Urinary bladder (tissue), 4 donors: ENCODE results near the gene PTPRD. TPM values are rescaled to one million over a fixed set of nuclear protein-coding genes. Genes with fewer than 3 reads are reported as not detected.

Source experiments
- DNase-seq: peaks from one replicate; pipeline ENCODE4 v3.0.0-alpha.2; 2015; ENCODE audit errors: extremely low spot score
- H3K27ac ChIP-seq: one replicate; pipeline ENCODE4 v1.5.1; 2013; ENCODE audit warnings: low read depth, mild to moderate bottlenecking, moderate library complexity
- H3K36me3 ChIP-seq: one replicate; pipeline ENCODE4 v1.6.1; 2013; ENCODE audit warnings: mild to moderate bottlenecking, moderate library complexity; ENCODE audit not compliant: insufficient read depth
- H3K4me1 ChIP-seq: one replicate; pipeline ENCODE4 v1.6.1; 2013; ENCODE audit warnings: mild to moderate bottlenecking, moderate library complexity; ENCODE audit not compliant: insufficient read depth
- H3K4me3 ChIP-seq: one replicate; pipeline ENCODE4 v1.5.1; 2013; ENCODE audit warnings: low read depth, low read length
- WGBS: extraction: QIAGEN DNeasy Blood & Tissue Kit; methylation state at CpG from one replicate; pipeline ENCODE4 v1.1.7; 2013; 5-methylcytosine and 5-hydroxymethylcytosine counted together
- polyA plus RNA-seq: library from polyadenylated mRNA; stranded (reverse); fragments of 200-250 nt; gene quantifications from one replicate; pipeline ENCODE4 v1.2.3, GENCODE V29; 2013
- total RNA-seq: library from RNA; depleted of rRNA; stranded (reverse); fragments of >200 nt; gene quantifications from one replicate; pipeline ENCODE4 v1.2.3, GENCODE V29; 2014
- donor health status: healthy with polysubstance abuse.
- donor health status: healthy.

Gene PTPRD
- total and polyA plus RNA-seq, 2 donors: 7.3 to 210 TPM

DNA sequence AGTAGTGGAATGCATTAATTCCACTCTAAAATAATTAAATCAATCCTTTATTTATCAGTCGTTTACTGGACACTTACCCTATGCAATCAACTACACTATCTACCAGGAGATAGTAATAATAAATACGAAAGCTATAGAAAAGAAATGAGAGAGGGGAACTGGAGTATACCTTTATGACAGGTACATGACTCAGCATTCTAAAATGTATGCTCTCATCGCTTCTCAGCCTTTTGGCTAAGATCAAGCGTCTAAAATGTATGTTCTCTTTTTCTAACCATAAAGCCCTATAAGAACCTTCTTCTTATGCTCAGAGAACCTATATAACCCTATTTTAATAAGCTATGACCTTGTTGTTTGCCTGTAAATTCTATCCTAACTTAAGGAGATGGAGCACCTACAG lies 2059.4 kb downstream of the PTPRD start:
- no peaks in the 10 kb centered on the region for H3K36me3 ChIP-seq
- H3K27ac ChIP-seq: no peak overlapping the region
- no peak for DNase-seq
- WGBS: 88% methylated on average over 4 of the region's 4 CpGs
- no peak overlapping the region for H3K4me3 ChIP-seq
- H3K4me1 ChIP-seq: no peaks in the 10 kb centered on the region

DNA sequence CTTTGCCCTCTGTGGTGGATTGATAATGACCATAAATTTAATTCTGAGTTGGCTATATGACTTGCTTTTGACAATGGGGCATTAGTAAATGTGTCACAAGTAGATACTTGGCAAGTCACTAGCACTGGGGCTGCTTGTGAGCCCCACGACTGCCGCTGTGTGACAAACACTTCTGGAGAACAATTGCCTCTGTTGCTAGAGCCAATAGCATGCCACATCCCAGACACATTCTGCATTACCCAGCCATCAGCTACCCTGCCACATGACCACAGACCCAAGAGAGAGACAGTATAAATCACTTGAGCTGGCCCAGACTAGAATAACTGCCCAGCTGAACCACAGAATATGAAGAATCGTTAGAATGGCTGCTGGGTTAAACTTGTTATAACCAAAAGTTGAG lies 2060.1 kb downstream of the PTPRD start:
- no peak overlapping the region for H3K27ac ChIP-seq
- H3K4me1 ChIP-seq: no peaks in the 10 kb centered on the region
- H3K36me3 ChIP-seq: no peaks in the 10 kb centered on the region
- no peak overlapping the region for H3K4me3 ChIP-seq
- WGBS: 89% methylated on average over 3 of the region's 3 CpGs
- DNase-seq: no peak

GRCh38 chr9:8549214-8549613 lies 2063.6 kb downstream of the PTPRD start:
- H3K27ac ChIP-seq: no peak overlapping the region
- DNase-seq: no peak
- no peaks in the 10 kb centered on the region for H3K4me1 ChIP-seq
- no peaks in the 10 kb centered on the region for H3K36me3 ChIP-seq
- 78% methylated on average over 1 of the region's 1 CpG for WGBS
- H3K4me3 ChIP-seq: no peak overlapping the region

GRCh38 chr9:8543219-8543618 lies 2069.6 kb downstream of the PTPRD start:
- WGBS: 52% methylated on average over 2 of the region's 2 CpGs
- H3K27ac ChIP-seq: no peak overlapping the region
- no peaks in the 10 kb centered on the region for H3K4me1 ChIP-seq
- H3K36me3 ChIP-seq: no peaks in the 10 kb centered on the region
- no peak overlapping the region for H3K4me3 ChIP-seq
- DNase-seq: no peak

- Histone ChIP-seq H3K4me1 (no peaks in the 10 kb centered on the region), H3K4me3 (no peak overlapping the region), H3K36me3 (no peaks in the 10 kb centered on the region), H3K27ac (no peak overlapping the region)
- 59% methylated on average over 4 of the region's 4 CpGs for WGBS
- no peak for DNase-seq
Measured at GRCh38 chr9:8542537-8542936, 2070.3 kb downstream of the PTPRD start.

DNA sequence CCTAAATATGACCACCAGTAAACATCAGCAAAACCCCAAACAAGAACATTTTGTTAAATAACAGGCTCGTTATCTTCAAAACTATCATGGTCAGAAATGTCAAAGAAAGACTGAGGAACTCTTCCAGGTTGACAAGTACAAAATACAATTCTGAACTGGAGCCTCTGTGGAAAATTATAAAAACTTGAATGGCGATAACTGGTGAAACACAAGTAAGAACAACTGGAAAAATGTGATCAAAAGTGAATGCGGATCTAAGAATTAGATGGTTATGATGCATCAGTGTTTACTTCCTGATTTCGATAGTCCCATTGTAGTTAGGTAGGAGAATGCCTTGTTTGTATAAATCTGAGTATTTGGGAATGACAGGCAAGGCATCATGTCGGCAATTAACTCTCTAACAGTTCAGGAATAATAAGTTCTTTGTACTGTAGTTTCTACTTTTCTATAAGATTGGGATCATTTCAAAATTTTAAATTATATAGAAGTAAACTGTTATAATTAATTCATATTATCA lies 2073.1 kb downstream of the PTPRD start:
- Histone ChIP-seq H3K4me3 (no peak overlapping the region), H3K4me1 (no peaks in the 10 kb centered on the region), H3K27ac (no peak overlapping the region), H3K36me3 (no peaks in the 10 kb centered on the region)
- 88% methylated on average over 5 of the region's 5 CpGs for WGBS
- DNase-seq: no peak

- WGBS: 93% methylated on average over 2 of the region's 2 CpGs
Measured at GRCh38 chr9:8536845-8537244, 2076.0 kb downstream of the PTPRD start.

GRCh38 chr9:8534828-8535227 lies 2078.0 kb downstream of the PTPRD start:
- Histone ChIP-seq H3K27ac (no peak overlapping the region), H3K4me3 (no peak overlapping the region), H3K4me1 (no peaks in the 10 kb centered on the region), H3K36me3 (no peaks in the 10 kb centered on the region)
- DNase-seq: no peak
- WGBS: 90% methylated on average over 1 of the region's 1 CpG

More at GRCh38 chr9:8536845-8537244, 2076.0 kb downstream of the PTPRD start:
- DNase-seq: no peak
- Histone ChIP-seq H3K27ac (no peak overlapping the region), H3K4me1 (no peaks in the 10 kb centered on the region), H3K36me3 (no peaks in the 10 kb centered on the region), H3K4me3 (no peak overlapping the region)

DNA sequence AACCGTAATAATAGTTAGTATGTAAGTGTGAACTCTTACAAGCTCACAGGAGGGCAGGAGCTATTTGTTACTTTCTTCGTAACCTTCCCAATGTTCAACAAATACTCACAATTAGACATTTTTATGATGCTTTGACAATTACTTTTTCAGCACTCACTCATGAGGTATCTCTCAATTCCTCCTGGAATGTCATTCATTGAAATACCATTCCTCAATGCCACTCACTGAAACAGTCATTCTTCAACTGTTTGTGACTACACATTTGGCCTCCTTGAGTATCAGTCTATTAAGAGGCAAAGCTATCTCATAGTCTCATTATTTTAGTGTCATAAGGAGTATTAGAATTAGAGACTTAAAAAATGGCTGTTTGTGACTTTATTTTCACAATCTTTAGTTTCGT lies 2079.1 kb downstream of the PTPRD start:
- Histone ChIP-seq H3K27ac (no peak overlapping the region), H3K4me1 (no peaks in the 10 kb centered on the region), H3K4me3 (no peak overlapping the region), H3K36me3 (no peaks in the 10 kb centered on the region)
- WGBS: 90% methylated on average over 3 of the region's 3 CpGs
- DNase-seq: no peak

- no peak overlapping the region for H3K4me3 ChIP-seq
- WGBS: 74% methylated on average over 8 of the region's 8 CpGs
- no peaks in the 10 kb centered on the region for H3K36me3 ChIP-seq
- no peaks in the 10 kb centered on the region for H3K4me1 ChIP-seq
- DNase-seq: no peak
- no peak overlapping the region for H3K27ac ChIP-seq
Measured at GRCh38 chr9:8531826-8532415, 2080.9 kb downstream of the PTPRD start.

DNA sequence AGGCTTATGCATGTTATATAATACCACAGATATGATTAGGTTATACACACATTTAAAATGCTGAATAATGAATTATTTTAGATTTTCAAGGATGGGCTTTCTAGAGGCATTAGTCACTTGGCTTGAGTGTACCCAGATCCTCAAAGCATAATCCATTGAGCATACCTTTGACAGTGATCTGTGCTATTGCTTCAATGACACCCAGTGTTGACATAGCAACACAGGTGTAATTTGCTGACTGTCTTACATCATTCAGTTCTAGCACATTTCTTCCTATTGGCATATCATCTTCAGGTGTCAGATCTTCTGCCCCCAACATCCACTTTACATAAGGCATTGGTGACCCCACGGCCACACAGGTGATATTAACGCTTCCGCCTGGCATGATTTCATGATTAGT lies 2091.7 kb downstream of the PTPRD start:
- WGBS: 96% methylated on average over 3 of the region's 3 CpGs
- Histone ChIP-seq H3K36me3 (no peaks in the 10 kb centered on the region), H3K27ac (no peak overlapping the region), H3K4me1 (no peaks in the 10 kb centered on the region), H3K4me3 (no peak overlapping the region)
- DNase-seq: no peak

- 71% methylated on average over 2 of the region's 2 CpGs for WGBS
Measured at GRCh38 chr9:8515748-8516147, 2097.1 kb downstream of the PTPRD start.

DNA sequence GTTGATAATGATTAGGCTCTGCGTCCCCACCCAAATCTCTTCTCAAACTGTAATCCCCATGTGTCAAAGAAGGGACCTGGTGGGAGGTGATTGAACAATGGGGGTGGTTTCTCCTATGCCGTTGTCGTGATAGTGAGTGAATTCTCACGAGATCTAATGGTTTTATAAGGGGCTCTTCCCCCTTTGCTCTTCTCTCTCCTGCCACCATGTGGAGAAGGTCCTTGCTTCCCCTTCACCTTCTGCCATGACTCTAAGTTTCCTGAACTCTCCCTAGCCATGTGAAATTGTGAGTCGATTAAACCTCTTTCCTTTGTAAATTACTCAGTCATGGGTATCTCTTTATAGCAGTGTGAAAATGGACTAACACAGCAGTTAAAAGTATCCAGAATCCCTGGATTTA lies 2098.0 kb downstream of the PTPRD start:
- Histone ChIP-seq H3K27ac (no peak overlapping the region), H3K36me3 (no peaks in the 10 kb centered on the region), H3K4me1 (no peaks in the 10 kb centered on the region), H3K4me3 (no peak overlapping the region)
- DNase-seq: no peak
- WGBS: 71% methylated on average over 5 of the region's 5 CpGs

More at GRCh38 chr9:8515748-8516147, 2097.1 kb downstream of the PTPRD start:
- Histone ChIP-seq H3K36me3 (no peaks in the 10 kb centered on the region), H3K4me1 (no peaks in the 10 kb centered on the region), H3K4me3 (no peak overlapping the region), H3K27ac (no peak overlapping the region)
- no peak for DNase-seq

- H3K4me1 ChIP-seq: no peaks in the 10 kb centered on the region
- H3K27ac ChIP-seq: no peak overlapping the region
- no peak overlapping the region for H3K4me3 ChIP-seq
- no peak for DNase-seq
- no peaks in the 10 kb centered on the region for H3K36me3 ChIP-seq
- 96% methylated on average over 1 of the region's 1 CpG for WGBS
Measured at GRCh38 chr9:8508671-8509290, 2104.0 kb downstream of the PTPRD start.
